ENCODE data around the gene VSX1. TPM values are rescaled to one million over a fixed set of nuclear protein-coding genes. Genes with fewer than 3 reads are reported as not detected.

Gene VSX1
- total RNA-seq, 4 donors from 2014 or later: not detected

GRCh38 chr20:25036331-25036936 lies 45.5 kb downstream of the VSX1 start:
- DNase-seq: no peak
- Histone ChIP-seq H3K4me3 (no peak overlapping the region), H3K4me1 (peaks cover 12 to 94% (median 37%) of the 10 kb centered on the region in 4 donors), H3K27me3 (no peaks in the 10 kb centered on the region), H3K36me3 (peaks cover 0 to under 1% (median 0%) of the 10 kb centered on the region in 3 donors), H3K9me3 (no peaks in the 10 kb centered on the region), H3K27ac (peak overlapping the region in 3 of 4 donors; percentile 40 to 84 (median 61))
- TF ChIP-seq CTCF (IDR thresholded peaks at IDR 0.05) (no peak), POLR2A (IDR thresholded peaks at IDR 0.05) (no peak)

GRCh38 chr20:25035921-25036320 lies 46.0 kb downstream of the VSX1 start:
- H3K36me3 ChIP-seq: peaks cover 0 to 5% (median 0%) of the 10 kb centered on the region in 3 donors
- TF ChIP-seq POLR2A (IDR thresholded peaks at IDR 0.05) (no peak), CTCF (IDR thresholded peaks at IDR 0.05) (no peak)
- H3K4me3 ChIP-seq: no peak overlapping the region
- peaks cover 12 to 89% (median 37%) of the 10 kb centered on the region in 4 donors for H3K4me1 ChIP-seq
- H3K27me3 ChIP-seq: no peaks in the 10 kb centered on the region
- H3K27ac ChIP-seq: peak overlapping the region in 3 of 4 donors; percentile 8 to 84 (median 61)
- DNase-seq: no peak
- no peaks in the 10 kb centered on the region for H3K9me3 ChIP-seq

GRCh38 chr20:25033924-25034300 lies 48.0 kb downstream of the VSX1 start:
- H3K4me1 ChIP-seq: peaks cover 12 to 69% (median 23%) of the 10 kb centered on the region in 4 donors
- peak overlapping the region; percentile 14 to 75 (median 50) for H3K27ac ChIP-seq
- no peak for DNase-seq

GRCh38 chr20:25033265-25033923 lies 48.5 kb downstream of the VSX1 start:
- peak overlapping the region; percentile 14 to 75 (median 50) for H3K27ac ChIP-seq
- H3K27me3 ChIP-seq: no peaks in the 10 kb centered on the region
- peaks cover 12 to 64% (median 20%) of the 10 kb centered on the region in 4 donors for H3K4me1 ChIP-seq
- TF ChIP-seq CTCF (IDR thresholded peaks at IDR 0.05): no peak
- no peak for TF ChIP-seq POLR2A (IDR thresholded peaks at IDR 0.05)
- H3K36me3 ChIP-seq: peaks cover 0 to 24% (median 0%) of the 10 kb centered on the region in 3 donors
- DNase-seq: no peak
- no peaks in the 10 kb centered on the region for H3K9me3 ChIP-seq
- no peak overlapping the region for H3K4me3 ChIP-seq

More at GRCh38 chr20:25033924-25034300, 48.0 kb downstream of the VSX1 start:
- TF ChIP-seq POLR2A (IDR thresholded peaks at IDR 0.05): no peak
- TF ChIP-seq CTCF (IDR thresholded peaks at IDR 0.05): no peak
- Histone ChIP-seq H3K9me3 (no peaks in the 10 kb centered on the region), H3K36me3 (peaks cover 0 to 21% (median 0%) of the 10 kb centered on the region in 3 donors), H3K4me3 (no peak overlapping the region), H3K27me3 (no peaks in the 10 kb centered on the region)

GRCh38 chr20:25032478-25033264 lies 49.3 kb downstream of the VSX1 start:
- Histone ChIP-seq H3K4me1 (peaks cover 5 to 57% (median 15%) of the 10 kb centered on the region in 4 donors), H3K27me3 (no peaks in the 10 kb centered on the region), H3K4me3 (no peak overlapping the region), H3K36me3 (peaks cover 0 to 25% (median 0%) of the 10 kb centered on the region in 3 donors), H3K27ac (peak overlapping the region in 3 of 4 donors; percentile 19 to 75 (median 73)), H3K9me3 (no peaks in the 10 kb centered on the region)
- no peak for TF ChIP-seq POLR2A (IDR thresholded peaks at IDR 0.05)
- no peak for TF ChIP-seq CTCF (IDR thresholded peaks at IDR 0.05)
- no peak for DNase-seq
